Amniotic epithelial cell (primary cell): ENCODE measurements around the gene TET2.

ENCODE experiments used
- DNase-seq: peaks from one replicate; pipeline ENCODE4 v3.0.0-alpha.2; 2010; ENCODE audit warnings: low read depth

The TET2 gene

GRCh38 chr4:105236202-105236915, 89.7 kb downstream of the TET2 start:
- no peak for DNase-seq

- no peak for DNase-seq
Measured at GRCh38 chr4:105236916-105237311, 90.2 kb downstream of the TET2 start.

GRCh38 chr4:105240037-105240436, 93.4 kb downstream of the TET2 start:
- DNase-seq: no peak

GRCh38 chr4:105241451-105241850, 94.8 kb downstream of the TET2 start:
- no peak for DNase-seq

- no peak for DNase-seq
Measured at GRCh38 chr4:105243446-105243845, 96.8 kb downstream of the TET2 start.

- DNase-seq: peak; percentile 56
Measured at GRCh38 chr4:105246712-105247111, 100.0 kb downstream of the TET2 start.

GRCh38 chr4:105248613-105249012, 101.9 kb downstream of the TET2 start:
- DNase-seq: no peak

GRCh38 chr4:105257817-105258495, 111.3 kb downstream of the TET2 start:
- peak; percentile 0 for DNase-seq

GRCh38 chr4:105265689-105266088, 119.0 kb downstream of the TET2 start:
- no peak for DNase-seq

- no peak for DNase-seq
Measured at GRCh38 chr4:105267280-105267679, 120.6 kb downstream of the TET2 start.

GRCh38 chr4:105272002-105272401, 125.3 kb downstream of the TET2 start:
- no peak for DNase-seq

- no peak for DNase-seq
Measured at GRCh38 chr4:105273230-105273629, 126.6 kb downstream of the TET2 start.

- no peak for DNase-seq
Measured at GRCh38 chr4:105274090-105274489, 127.4 kb downstream of the TET2 start.

GRCh38 chr4:105274504-105274903, 127.8 kb downstream of the TET2 start:
- no peak for DNase-seq

GRCh38 chr4:105276361-105277104, 129.9 kb downstream of the TET2 start:
- DNase-seq: no peak

GRCh38 chr4:105277702-105278101, 131.0 kb downstream of the TET2 start:
- DNase-seq: no peak

GRCh38 chr4:105279314-105279713, 132.6 kb downstream of the TET2 start:
- no peak for DNase-seq

GRCh38 chr4:105280338-105281123, 133.9 kb downstream of the TET2 start:
- DNase-seq: peak; percentile 62

GRCh38 chr4:105281124-105281415, 134.4 kb downstream of the TET2 start:
- no peak for DNase-seq

- DNase-seq: no peak
Measured at GRCh38 chr4:105282489-105282888, 135.8 kb downstream of the TET2 start.

GRCh38 chr4:105283501-105283900, 136.8 kb downstream of the TET2 start:
- DNase-seq: no peak

- no peak for DNase-seq
Measured at GRCh38 chr4:105288121-105288520, 141.4 kb downstream of the TET2 start.
